ENCODE results near the gene KIF7.

DNA sequence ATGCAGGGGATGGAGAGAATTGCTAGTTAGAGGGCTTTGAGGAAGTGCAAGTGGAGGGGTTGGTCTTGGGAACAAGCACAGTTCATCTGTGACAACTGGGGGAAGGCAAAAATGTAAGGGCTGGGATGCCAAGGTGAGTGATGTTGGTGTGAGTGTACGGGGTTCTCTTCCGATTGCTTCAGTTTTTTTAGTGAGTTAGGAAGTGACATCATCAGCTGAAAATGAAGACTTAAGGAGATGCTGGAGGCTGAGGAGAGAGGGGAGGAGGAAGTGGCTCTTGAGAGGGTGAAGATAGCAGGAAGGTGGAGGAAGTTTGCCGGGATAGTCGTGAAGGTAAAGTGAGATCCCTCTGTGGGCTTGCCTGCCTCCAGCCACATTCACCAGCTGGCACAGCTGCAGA lies 67.3 kb downstream of the KIF7 start:
- TF ChIP-seq, protein P1, sequence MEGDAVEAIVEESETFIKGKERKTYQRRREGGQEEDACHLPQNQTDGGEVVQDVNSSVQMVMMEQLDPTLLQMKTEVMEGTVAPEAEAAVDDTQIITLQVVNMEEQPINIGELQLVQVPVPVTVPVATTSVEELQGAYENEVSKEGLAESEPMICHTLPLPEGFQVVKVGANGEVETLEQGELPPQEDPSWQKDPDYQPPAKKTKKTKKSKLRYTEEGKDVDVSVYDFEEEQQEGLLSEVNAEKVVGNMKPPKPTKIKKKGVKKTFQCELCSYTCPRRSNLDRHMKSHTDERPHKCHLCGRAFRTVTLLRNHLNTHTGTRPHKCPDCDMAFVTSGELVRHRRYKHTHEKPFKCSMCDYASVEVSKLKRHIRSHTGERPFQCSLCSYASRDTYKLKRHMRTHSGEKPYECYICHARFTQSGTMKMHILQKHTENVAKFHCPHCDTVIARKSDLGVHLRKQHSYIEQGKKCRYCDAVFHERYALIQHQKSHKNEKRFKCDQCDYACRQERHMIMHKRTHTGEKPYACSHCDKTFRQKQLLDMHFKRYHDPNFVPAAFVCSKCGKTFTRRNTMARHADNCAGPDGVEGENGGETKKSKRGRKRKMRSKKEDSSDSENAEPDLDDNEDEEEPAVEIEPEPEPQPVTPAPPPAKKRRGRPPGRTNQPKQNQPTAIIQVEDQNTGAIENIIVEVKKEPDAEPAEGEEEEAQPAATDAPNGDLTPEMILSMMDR (IDR thresholded peaks at IDR 0.05): no peak
- no peak for TF ChIP-seq EZH2 (IDR thresholded peaks at IDR 0.05)
- no peak for TF ChIP-seq EZH2phosphoT487 (IDR thresholded peaks at IDR 0.05)
